CD4-positive, alpha-beta T cell treated with Interleukin-15 for 1 hour (primary cell): ENCODE data around the gene MYMK.

Source experiments
- DNase-seq: peaks from one replicate; pipeline ENCODE4 v3.0.0-alpha.2; 2020

Gene MYMK

GRCh38 chr9:133534346-133535291 lies 9.9 kb upstream of the MYMK start, which contains the start of gene ADAMTSL2:
TSS of gene ADAMTSL2 (plus strand) at chr9:133534704. CDS start at chr9:133536713, 2,009 bp downstream.
- peak; percentile 63 for DNase-seq

GRCh38 chr9:133533857-133534256 lies 9.1 kb upstream of the MYMK start:
- no peak for DNase-seq

- DNase-seq = peak; percentile 68
Measured at GRCh38 chr9:133532937-133533668, 8.3 kb upstream of the MYMK start.

GRCh38 chr9:133531293-133531692 lies 6.5 kb upstream of the MYMK start:
- no peak for DNase-seq

GRCh38 chr9:133529874-133530273 lies 5.1 kb upstream of the MYMK start:
- DNase-seq = no peak

GRCh38 chr9:133529457-133529856 lies 4.7 kb upstream of the MYMK start:
- no peak for DNase-seq

- DNase-seq = no peak
Measured at GRCh38 chr9:133528876-133529241, 4.1 kb upstream of the MYMK start.

- DNase-seq = no peak
Measured at GRCh38 chr9:133528001-133528875, 3.5 kb upstream of the MYMK start.

GRCh38 chr9:133527444-133527920 lies 2.7 kb upstream of the MYMK start:
- DNase-seq = no peak

- no peak for DNase-seq
Measured at GRCh38 chr9:133526721-133527321, 2.1 kb upstream of the MYMK start.

GRCh38 chr9:133525677-133526076 lies 918 bp upstream of the MYMK start:
- DNase-seq = no peak

- DNase-seq = no peak
Measured at GRCh38 chr9:133524146-133524545, 613 bp downstream of the MYMK start.

- DNase-seq = no peak
Measured at GRCh38 chr9:133523106-133523505, 1.7 kb downstream of the MYMK start.

- DNase-seq = no peak
Measured at GRCh38 chr9:133522073-133522910, 2.5 kb downstream of the MYMK start.

- DNase-seq = no peak
Measured at GRCh38 chr9:133521122-133522072, 3.4 kb downstream of the MYMK start.

GRCh38 chr9:133520121-133520835 lies 4.5 kb downstream of the MYMK start:
- no peak for DNase-seq

- DNase-seq = no peak
Measured at GRCh38 chr9:133519693-133520092, 5.1 kb downstream of the MYMK start.

- no peak for DNase-seq
Measured at GRCh38 chr9:133518706-133519449, 5.9 kb downstream of the MYMK start.

- DNase-seq = no peak
Measured at GRCh38 chr9:133518200-133518599, 6.6 kb downstream of the MYMK start.
